Muscle layer of colon (tissue), 2 donors: ENCODE results near the gene GZF1.

ENCODE experiments used
- H3K27ac ChIP-seq: one replicate; pipeline ENCODE4 v1.7.0; 2013; ENCODE audit warnings: low read depth, mild to moderate bottlenecking, low read length, moderate library complexity
- H3K27me3 ChIP-seq, 2 donors: one replicate each; pipeline ENCODE4 v1.7.0; 2013; ENCODE audit warnings: low read length in 2 of 2, mild to moderate bottlenecking in 2 of 2; ENCODE audit not compliant: insufficient read depth in 2 of 2, control insufficient read depth in 1 of 2
- H3K36me3 ChIP-seq: one replicate; pipeline ENCODE4 v1.7.0; 2013; ENCODE audit warnings: mild to moderate bottlenecking, low read length; ENCODE audit not compliant: insufficient read depth
- H3K4me1 ChIP-seq: one replicate; pipeline ENCODE4 v1.7.0; 2013; ENCODE audit warnings: mild to moderate bottlenecking, low read length; ENCODE audit not compliant: insufficient read depth
- H3K4me3 ChIP-seq, 2 donors: one replicate each; pipeline ENCODE4 v1.7.0; 2013; ENCODE audit warnings: low read length in 2 of 2, low read depth in 1 of 2, mild to moderate bottlenecking in 1 of 2, moderate library complexity in 1 of 2
- H3K9ac ChIP-seq: one replicate; pipeline ENCODE4 v1.7.0; 2013; ENCODE audit warnings: low read length
- H3K9me3 ChIP-seq: one replicate; pipeline ENCODE4 v1.7.0; 2013; ENCODE audit warnings: mild to moderate bottlenecking, low read length
- donor health status: abdominal sarcoma.
- donor health status: Adenocarcinoma of cecum.

The GZF1 gene

GRCh38 chr20:23374441-23374840, 12.5 kb downstream of the GZF1 start:
- peaks cover 54% of the 10 kb centered on the region for H3K36me3 ChIP-seq
- H3K9me3 ChIP-seq = no peaks in the 10 kb centered on the region
- H3K9ac ChIP-seq = no peak overlapping the region
- H3K4me3 ChIP-seq = no peak overlapping the region
- H3K27me3 ChIP-seq = no peaks in the 10 kb centered on the region
- no peak overlapping the region for H3K27ac ChIP-seq
- no peaks in the 10 kb centered on the region for H3K4me1 ChIP-seq

DNA sequence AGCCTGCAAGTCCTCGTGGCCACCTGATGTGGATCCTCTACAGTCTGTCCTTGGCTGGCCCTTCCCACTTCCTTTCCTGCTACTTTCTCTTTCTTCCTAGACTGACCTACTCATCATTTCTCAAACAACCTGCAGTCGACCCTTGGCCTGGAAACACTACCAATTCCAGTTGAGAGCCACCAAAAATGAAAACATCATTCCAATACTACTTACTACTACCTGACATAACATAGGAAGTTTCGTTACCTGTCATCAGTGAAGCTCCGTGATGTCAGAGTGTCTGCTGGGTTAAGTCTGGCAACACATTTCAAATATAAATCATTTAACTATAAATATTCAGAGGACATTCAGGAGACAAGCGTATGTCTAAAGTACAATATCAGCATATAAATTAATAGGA, 13.8 kb downstream of the GZF1 start:
- H3K4me3 ChIP-seq = no peak overlapping the region
- no peaks in the 10 kb centered on the region for H3K27me3 ChIP-seq

DNA sequence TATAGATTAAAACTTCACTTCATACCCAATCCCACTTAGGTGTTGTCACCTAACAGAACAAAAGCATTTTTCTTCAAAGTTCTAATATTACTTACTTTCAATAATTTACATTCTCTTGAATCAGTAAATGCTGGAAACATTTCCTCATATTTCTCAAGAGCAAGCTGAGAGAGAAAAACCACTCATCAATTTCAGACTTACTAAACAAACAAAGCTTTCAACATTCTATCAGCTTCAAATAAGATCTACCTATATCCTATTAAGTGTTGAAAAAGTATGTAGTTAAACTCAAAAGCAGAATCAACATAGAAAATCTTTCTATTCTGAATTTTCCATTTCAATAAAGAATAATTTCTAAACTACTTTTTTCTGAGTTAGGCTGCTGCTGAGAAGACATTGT, 17.8 kb downstream of the GZF1 start:
- Histone ChIP-seq H3K9me3 (no peaks in the 10 kb centered on the region), H3K27me3 (no peaks in the 10 kb centered on the region), H3K36me3 (peaks cover 30% of the 10 kb centered on the region), H3K27ac (no peak overlapping the region), H3K4me1 (peaks cover 5% of the 10 kb centered on the region), H3K4me3 (no peak overlapping the region), H3K9ac (no peak overlapping the region)

More for the DNA sequence above, 13.8 kb downstream of the GZF1 start:
- no peaks in the 10 kb centered on the region for H3K9me3 ChIP-seq
- H3K36me3 ChIP-seq = peaks cover 48% of the 10 kb centered on the region
- no peak overlapping the region for H3K27ac ChIP-seq
- no peaks in the 10 kb centered on the region for H3K4me1 ChIP-seq
- no peak overlapping the region for H3K9ac ChIP-seq

- H3K4me3 ChIP-seq = no peak overlapping the region
- no peak overlapping the region for H3K27ac ChIP-seq
- H3K4me1 ChIP-seq = peaks cover 5% of the 10 kb centered on the region
- no peaks in the 10 kb centered on the region for H3K9me3 ChIP-seq
- no peaks in the 10 kb centered on the region for H3K27me3 ChIP-seq
- peaks cover 17% of the 10 kb centered on the region for H3K36me3 ChIP-seq
- H3K9ac ChIP-seq = no peak overlapping the region
Observed at GRCh38 chr20:23381876-23382275, 19.9 kb downstream of the GZF1 start.

DNA sequence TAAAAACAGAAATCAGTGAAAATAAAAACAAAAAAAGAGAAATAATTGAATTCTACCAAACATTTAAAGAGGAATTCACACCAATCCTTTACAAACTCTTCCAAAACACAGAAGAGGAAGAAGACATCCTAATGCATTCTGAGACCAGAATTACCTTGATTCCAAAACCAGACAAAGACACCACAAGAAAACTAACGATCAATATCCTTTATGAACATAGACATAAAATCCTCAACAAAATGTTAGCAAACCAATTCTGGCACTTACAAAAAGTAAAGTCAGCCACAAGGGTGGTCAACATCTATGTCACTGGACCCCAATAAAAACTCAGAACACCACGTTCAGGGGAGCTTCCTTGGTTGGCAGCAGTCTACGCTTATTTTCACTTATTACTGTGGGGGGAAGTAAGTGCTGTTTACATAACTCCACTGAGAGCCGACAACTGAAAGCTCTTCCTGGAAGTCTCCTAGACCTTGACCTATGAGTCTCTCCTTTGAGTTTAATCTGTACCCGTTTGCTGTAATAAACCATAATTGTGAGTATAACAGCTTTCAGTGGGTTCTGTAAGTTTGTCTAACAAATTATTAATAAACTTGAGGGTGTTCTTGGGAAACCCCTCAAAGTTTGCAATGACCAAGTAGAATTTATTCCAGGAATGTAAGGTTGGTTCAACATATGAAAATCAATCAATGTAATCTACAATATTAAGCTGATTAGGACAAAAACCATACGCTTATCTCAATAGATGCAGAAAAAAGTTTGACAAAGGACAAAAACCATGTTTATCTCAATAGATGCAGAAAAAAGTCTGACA, 24.5 kb downstream of the GZF1 start:
- Histone ChIP-seq H3K9me3 (no peaks in the 10 kb centered on the region), H3K9ac (no peak overlapping the region), H3K27me3 (no peaks in the 10 kb centered on the region), H3K27ac (no peak overlapping the region), H3K36me3 (peaks cover 8% of the 10 kb centered on the region), H3K4me3 (no peak overlapping the region), H3K4me1 (peaks cover 3% of the 10 kb centered on the region)

GRCh38 chr20:23387118-23387443, 25.1 kb downstream of the GZF1 start:
- Histone ChIP-seq H3K36me3 (peaks cover 13% of the 10 kb centered on the region), H3K4me1 (no peaks in the 10 kb centered on the region), H3K9ac (no peak overlapping the region), H3K27ac (no peak overlapping the region), H3K9me3 (no peaks in the 10 kb centered on the region), H3K4me3 (no peak overlapping the region), H3K27me3 (no peaks in the 10 kb centered on the region)

DNA sequence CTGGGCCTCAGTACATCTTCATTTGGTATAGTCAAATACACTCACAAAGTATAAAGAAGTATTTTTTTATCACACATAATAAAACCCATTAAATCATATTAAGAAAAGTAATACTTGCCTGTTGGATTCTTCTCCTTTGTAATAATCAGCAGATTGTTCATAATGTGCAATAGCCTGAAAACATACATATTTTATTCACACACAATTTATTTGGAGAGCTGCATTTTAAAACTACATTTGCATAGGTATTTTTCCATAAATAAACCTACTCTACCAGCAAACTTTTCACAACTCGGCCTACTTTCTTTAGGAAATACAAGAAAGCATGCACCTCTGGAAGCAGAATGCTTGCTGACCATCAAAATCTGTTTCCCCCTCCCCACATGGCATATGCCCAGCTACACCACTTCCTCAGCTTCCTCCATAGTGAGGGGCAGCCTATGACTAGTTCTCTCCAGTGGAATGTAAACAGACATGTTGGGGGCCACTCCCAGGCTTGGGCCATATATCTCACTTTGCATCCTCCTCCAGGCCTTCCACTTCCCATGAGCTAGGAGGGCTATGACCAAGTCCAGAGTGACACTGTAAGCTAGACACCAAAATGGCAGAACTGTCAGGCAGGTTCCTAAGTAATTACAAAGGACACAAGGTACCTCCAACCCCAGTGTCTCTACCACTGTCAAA, 28.3 kb downstream of the GZF1 start:
- no peak overlapping the region for H3K27ac ChIP-seq
- H3K36me3 ChIP-seq = peaks cover 42% of the 10 kb centered on the region
- no peaks in the 10 kb centered on the region for H3K9me3 ChIP-seq
- H3K9ac ChIP-seq = no peak overlapping the region
- H3K27me3 ChIP-seq = no peaks in the 10 kb centered on the region
- no peaks in the 10 kb centered on the region for H3K4me1 ChIP-seq
- H3K4me3 ChIP-seq = no peak overlapping the region

DNA sequence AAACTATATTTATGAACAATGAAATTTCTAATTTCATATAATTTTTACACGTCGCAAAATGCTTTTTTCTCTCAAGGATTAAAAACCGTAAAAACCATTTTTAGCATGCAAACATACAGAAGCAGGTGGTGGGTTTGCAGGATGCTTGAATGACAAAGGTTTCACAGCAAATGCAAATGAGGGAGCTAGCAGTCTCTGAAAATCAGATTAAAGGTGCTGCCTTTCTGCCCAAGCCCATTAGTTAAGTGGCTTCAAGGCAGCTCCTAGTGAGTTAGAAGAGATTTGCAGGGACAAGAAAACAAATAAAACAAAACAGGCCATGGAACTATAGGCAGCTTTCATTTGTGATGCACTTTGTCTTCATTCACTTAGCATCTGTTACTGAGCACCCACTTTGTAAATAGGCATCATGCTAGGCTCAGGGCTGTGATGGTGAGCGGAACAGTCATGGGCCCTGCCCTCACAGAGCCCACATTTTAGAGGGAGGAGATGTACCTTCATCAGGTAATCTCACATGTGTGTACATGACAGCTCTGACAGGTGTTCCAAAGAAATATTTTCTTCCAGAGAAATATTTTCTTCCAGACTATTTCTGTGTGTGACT, 29.8 kb downstream of the GZF1 start:
- Histone ChIP-seq H3K9ac (no peak overlapping the region), H3K27ac (no peak overlapping the region), H3K9me3 (no peaks in the 10 kb centered on the region), H3K4me1 (peaks cover under 1% of the 10 kb centered on the region), H3K4me3 (no peak overlapping the region), H3K36me3 (peaks cover 42% of the 10 kb centered on the region), H3K27me3 (no peaks in the 10 kb centered on the region)

DNA sequence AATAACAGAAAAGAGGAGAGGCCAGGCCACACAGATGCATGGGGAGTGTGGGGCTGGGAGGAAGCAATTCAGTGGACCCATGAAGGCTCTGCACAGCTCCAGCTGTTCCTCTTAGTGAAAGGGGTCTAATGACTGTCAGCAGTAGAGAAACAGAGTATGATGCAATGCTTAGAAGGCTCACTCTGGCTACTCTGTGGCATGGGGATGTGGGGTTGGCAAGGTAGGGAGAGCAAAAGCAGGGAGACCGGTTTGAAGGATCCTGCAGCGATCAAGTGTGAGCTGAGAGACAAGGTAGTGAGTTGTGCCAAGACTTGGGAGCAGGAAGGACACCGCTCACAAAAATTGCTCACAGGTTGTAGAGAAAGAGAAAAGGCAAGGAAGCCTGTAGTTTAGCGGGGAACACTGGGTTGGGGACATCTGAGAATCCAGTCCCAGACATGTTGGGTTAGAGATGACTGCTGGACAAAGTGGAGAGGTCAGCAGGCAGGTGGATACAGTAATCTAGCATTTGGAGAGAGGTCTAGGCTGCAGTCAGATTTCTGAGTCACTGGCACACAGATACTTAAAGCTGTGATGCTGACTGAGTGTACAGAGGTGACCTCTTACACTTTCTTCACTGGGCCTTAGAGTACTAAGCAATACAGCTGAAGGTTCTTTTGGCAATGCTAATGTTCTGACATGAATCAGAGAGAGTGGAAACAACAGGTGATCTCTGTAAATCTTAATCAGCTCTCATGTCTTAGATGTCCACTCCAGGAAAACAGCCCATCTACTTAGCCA, 32.2 kb downstream of the GZF1 start:
- Histone ChIP-seq H3K27me3 (no peaks in the 10 kb centered on the region), H3K9ac (no peak overlapping the region), H3K36me3 (peaks cover 39% of the 10 kb centered on the region), H3K9me3 (no peaks in the 10 kb centered on the region), H3K4me1 (peaks cover 5% of the 10 kb centered on the region), H3K4me3 (no peak overlapping the region), H3K27ac (no peak overlapping the region)

GRCh38 chr20:23396950-23397627, 35.1 kb downstream of the GZF1 start:
- no peak overlapping the region for H3K4me3 ChIP-seq
- no peak overlapping the region for H3K9ac ChIP-seq
- no peak overlapping the region for H3K27ac ChIP-seq
- H3K4me1 ChIP-seq = peaks cover 5% of the 10 kb centered on the region
- no peaks in the 10 kb centered on the region for H3K27me3 ChIP-seq
- H3K9me3 ChIP-seq = no peaks in the 10 kb centered on the region
- H3K36me3 ChIP-seq = peaks cover 28% of the 10 kb centered on the region

GRCh38 chr20:23397961-23398360, 36.0 kb downstream of the GZF1 start:
- Histone ChIP-seq H3K27me3 (no peaks in the 10 kb centered on the region), H3K9ac (no peak overlapping the region), H3K9me3 (no peaks in the 10 kb centered on the region), H3K27ac (no peak overlapping the region), H3K4me3 (no peak overlapping the region), H3K36me3 (peaks cover 23% of the 10 kb centered on the region), H3K4me1 (peaks cover 5% of the 10 kb centered on the region)
